Osteoblast (primary cell): Measurements from ENCODE around the gene MYL6B. TPM values are rescaled to one million over a fixed set of nuclear protein-coding genes. Genes with fewer than 3 reads are reported as not detected.
"Not testable (repeated sequence)": the region's sequence is repeated elsewhere in the genome, so short reads cannot be mapped to it uniquely, and the experiment has no call there.

ENCODE experiments used
- DNase-seq: peaks from one replicate; pipeline ENCODE4 v3.0.0; 2011; ENCODE audit warnings: low spot score, mixed read lengths; ENCODE audit not compliant: insufficient read length; ENCODE audit errors: missing footprints
- H2AFZ ChIP-seq: 2 replicates; pipeline ENCODE4 v1.6.0; 2011; ENCODE audit warnings: mild to moderate bottlenecking, low read length
- H3K27ac ChIP-seq: 2 replicates; pipeline ENCODE4 v1.5.1; 2011; ENCODE audit warnings: mild to moderate bottlenecking, low read depth, low read length, moderate library complexity
- H3K27me3 ChIP-seq: 2 replicates; pipeline ENCODE4 v1.6.0; 2012; ENCODE audit warnings: mild to moderate bottlenecking, control low read depth, inconsistent platforms, low read length, moderate library complexity; ENCODE audit not compliant: insufficient read depth
- H3K36me3 ChIP-seq: 2 replicates; pipeline ENCODE4 v1.5.1; 2011; ENCODE audit warnings: mild to moderate bottlenecking, low read length, control low read depth, moderate library complexity; ENCODE audit not compliant: insufficient read depth
- H3K4me1 ChIP-seq: 2 replicates; pipeline ENCODE4 v1.5.1; 2011; ENCODE audit warnings: mild to moderate bottlenecking, low read length, control low read depth, moderate library complexity; ENCODE audit not compliant: insufficient read depth
- H3K4me2 ChIP-seq: 2 replicates; pipeline ENCODE4 v1.6.0; 2011; ENCODE audit warnings: mild to moderate bottlenecking, low read length; ENCODE audit not compliant: insufficient read depth
- H3K4me3 ChIP-seq: fragments of 200-600 bp; sonication (generic); 3 replicates; pipeline ENCODE4 v1.5.1; 2012; ENCODE audit warnings: mild to moderate bottlenecking, low read length, inconsistent platforms; ENCODE audit not compliant: insufficient read depth
- H3K79me2 ChIP-seq: 2 replicates; pipeline ENCODE4 v1.6.0; 2012; ENCODE audit warnings: mild to moderate bottlenecking, low read length, control low read depth, inconsistent platforms; ENCODE audit not compliant: insufficient read depth
- H3K9me3 ChIP-seq: 2 replicates; pipeline ENCODE4 v1.5.1; 2011; ENCODE audit warnings: low read depth, low read length, control low read depth
- H4K20me1 ChIP-seq: 2 replicates; pipeline ENCODE4 v1.6.0; 2012; ENCODE audit warnings: mild to moderate bottlenecking, low read length, control low read depth; ENCODE audit not compliant: insufficient read depth
- CTCF ChIP-seq: IDR thresholded peaks from 2 replicates; pipeline ENCODE4 v1.5.1; 2011; ENCODE audit warnings: mild to moderate bottlenecking, low read depth, low read length, moderate library complexity; ENCODE audit errors: extremely low read depth
- total RNA-seq: library from RNA; depleted of rRNA; stranded (reverse); fragments of >200 nt; gene quantifications from 2 replicates; pipeline ENCODE4 v1.2.3, GENCODE V29; 2012

Gene MYL6B
- total RNA-seq, 1 donor = 53.9 TPM

GRCh38 chr12:56190695-56191155, 38.3 kb downstream of the MYL6B start:
- peak overlapping the region; percentile 94 for H3K4me3 ChIP-seq
- no peak for TF ChIP-seq CTCF
- H2AFZ ChIP-seq = peak overlapping the region; percentile 66

GRCh38 chr12:56192582-56192981, 40.2 kb downstream of the MYL6B start:
- Histone ChIP-seq H3K9me3 (no peaks in the 10 kb centered on the region), H3K4me2 (no peak overlapping the region), H4K20me1 (peaks cover 10% of the 10 kb centered on the region), H3K27me3 (no peaks in the 10 kb centered on the region), H2AFZ (no peak overlapping the region), H3K36me3 (no peaks in the 10 kb centered on the region), H3K4me1 (peaks cover 29% of the 10 kb centered on the region), H3K27ac (no peak overlapping the region), H3K4me3 (no peak overlapping the region), H3K79me2 (peaks cover 19% of the 10 kb centered on the region)
- no peak for DNase-seq
- no peak for TF ChIP-seq CTCF

More at GRCh38 chr12:56190695-56191155, 38.3 kb downstream of the MYL6B start:
- Histone ChIP-seq H3K36me3 (peaks cover 4% of the 10 kb centered on the region), H3K4me1 (peaks cover 23% of the 10 kb centered on the region), H4K20me1 (peaks cover 13% of the 10 kb centered on the region), H3K27ac (no peak overlapping the region), H3K27me3 (no peaks in the 10 kb centered on the region), H3K79me2 (peaks cover 34% of the 10 kb centered on the region), H3K4me2 (peak overlapping the region; percentile 98), H3K9me3 (no peaks in the 10 kb centered on the region)
- DNase-seq = no peak

- peak; percentile 90 for DNase-seq
- H3K4me1 ChIP-seq = peaks cover 25% of the 10 kb centered on the region
- peaks cover 14% of the 10 kb centered on the region for H3K79me2 ChIP-seq
- H4K20me1 ChIP-seq = peaks cover 6% of the 10 kb centered on the region
- H3K9me3 ChIP-seq = no peaks in the 10 kb centered on the region
- no peak overlapping the region for H3K4me2 ChIP-seq
- no peaks in the 10 kb centered on the region for H3K36me3 ChIP-seq
- no peaks in the 10 kb centered on the region for H3K27me3 ChIP-seq
- H3K27ac ChIP-seq = no peak overlapping the region
- peak; percentile 87 for TF ChIP-seq CTCF
- peak overlapping the region; percentile 78 for H2AFZ ChIP-seq
- H3K4me3 ChIP-seq = no peak overlapping the region
These were observed 40.7 kb downstream of the MYL6B start for GRCh38 chr12:56193025-56193578.

GRCh38 chr12:56196818-56197550, 44.6 kb downstream of the MYL6B start:
- H3K4me3 ChIP-seq, H3K79me2 ChIP-seq, H2AFZ ChIP-seq, H3K4me2 ChIP-seq, H3K36me3 ChIP-seq, H3K27me3 ChIP-seq, H3K4me1 ChIP-seq, H3K9me3 ChIP-seq, H4K20me1 ChIP-seq: not testable (repeated sequence)
- H3K27ac ChIP-seq = peak overlapping the region; percentile 73
- peak; percentile 94 for DNase-seq
